ENCODE data around the gene GANAB.
A peak's percentile ranks its signal among the peaks of the same experiment; 100 is the strongest.
"Not testable (repeated sequence)": the region's sequence is repeated elsewhere in the genome, so short reads cannot be mapped to it uniquely, and the experiment has no call there.

The GANAB gene

DNA sequence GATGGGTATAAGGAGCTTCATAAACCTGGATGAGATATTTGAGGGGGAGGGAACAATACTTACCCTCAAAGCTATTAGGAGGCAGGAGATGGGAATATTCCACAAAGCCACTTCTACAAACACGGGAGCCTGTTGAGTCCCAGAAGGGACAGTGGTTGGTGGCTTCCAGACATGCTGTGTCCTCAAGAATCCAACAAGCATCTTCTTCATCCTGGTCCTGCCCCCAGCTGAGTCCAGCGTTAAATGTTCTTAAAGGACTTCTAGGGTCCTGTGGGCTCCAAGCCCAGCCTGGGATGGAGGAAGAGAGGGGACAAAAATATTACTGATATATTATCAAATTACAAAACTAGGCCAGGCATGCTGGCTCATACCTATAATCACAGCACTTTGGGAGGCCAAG lies 21.0 kb upstream of the GANAB start:
- no peak for DNase-seq (ENCODE audit: low spot score)

DNA sequence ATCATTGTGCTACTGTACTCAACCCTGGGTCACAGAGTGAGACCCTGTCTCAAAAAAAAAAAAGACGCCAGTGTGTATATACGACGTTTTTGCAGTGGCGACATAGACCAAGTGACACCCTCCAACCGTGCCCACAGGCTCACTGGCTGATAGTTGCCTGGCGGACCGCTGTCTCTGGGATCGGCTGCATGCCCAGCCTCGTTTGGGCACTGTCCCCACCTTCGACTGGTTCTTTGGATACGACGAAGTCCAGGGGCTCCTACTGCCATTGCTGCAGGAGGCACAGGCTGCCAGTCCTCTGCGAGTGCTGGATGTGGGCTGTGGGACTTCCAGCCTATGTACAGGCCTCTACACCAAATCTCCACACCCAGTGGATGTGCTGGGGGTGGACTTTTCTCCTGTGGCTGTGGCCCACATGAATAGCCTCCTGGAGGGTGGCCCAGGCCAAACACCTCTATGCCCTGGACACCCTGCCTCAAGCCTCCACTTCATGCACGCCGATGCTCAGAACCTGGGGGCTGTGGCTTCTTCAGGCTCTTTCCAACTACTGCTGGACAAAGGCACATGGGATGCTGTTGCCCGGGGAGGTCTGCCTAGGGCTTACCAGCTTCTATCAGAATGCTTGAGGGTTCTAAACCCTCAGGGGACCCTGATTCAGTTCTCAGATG lies 20.0 kb upstream of the GANAB start:
- no peak for DNase-seq (ENCODE audit: low spot score)

DNA sequence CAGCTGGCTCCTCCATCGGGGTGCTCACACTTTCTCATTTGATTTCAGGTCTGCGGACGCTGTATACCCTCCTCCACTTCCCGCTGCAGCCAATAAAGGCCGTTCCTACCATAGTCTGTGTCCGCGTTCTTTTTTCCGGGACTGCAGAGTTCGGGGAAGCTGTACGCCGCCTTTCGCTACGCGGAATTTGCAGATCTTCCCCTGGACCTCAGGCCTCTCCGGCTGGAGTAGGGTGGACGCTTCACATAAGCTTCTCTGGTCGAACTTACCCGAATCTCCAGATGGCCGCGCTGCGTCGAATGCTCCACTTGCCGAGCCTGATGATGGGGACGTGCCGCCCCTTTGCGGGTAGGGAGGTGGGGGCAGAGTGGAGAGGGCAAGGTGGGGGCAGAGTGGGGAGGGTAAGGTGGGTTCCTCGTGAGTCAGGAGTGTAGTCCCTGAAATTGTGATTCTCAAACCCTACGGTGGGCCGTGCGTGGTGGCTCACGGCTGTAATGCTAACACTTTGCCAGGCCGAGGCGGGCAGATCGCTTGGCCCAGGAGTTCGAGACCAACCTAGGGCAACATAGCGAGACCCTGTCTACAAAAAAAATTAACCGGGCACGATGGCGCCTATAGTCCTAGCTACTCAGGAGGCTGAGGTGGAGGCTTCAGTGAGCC lies 19.3 kb upstream of the GANAB start:
- DNase-seq (ENCODE audit: low spot score) = peak; percentile 38

DNA sequence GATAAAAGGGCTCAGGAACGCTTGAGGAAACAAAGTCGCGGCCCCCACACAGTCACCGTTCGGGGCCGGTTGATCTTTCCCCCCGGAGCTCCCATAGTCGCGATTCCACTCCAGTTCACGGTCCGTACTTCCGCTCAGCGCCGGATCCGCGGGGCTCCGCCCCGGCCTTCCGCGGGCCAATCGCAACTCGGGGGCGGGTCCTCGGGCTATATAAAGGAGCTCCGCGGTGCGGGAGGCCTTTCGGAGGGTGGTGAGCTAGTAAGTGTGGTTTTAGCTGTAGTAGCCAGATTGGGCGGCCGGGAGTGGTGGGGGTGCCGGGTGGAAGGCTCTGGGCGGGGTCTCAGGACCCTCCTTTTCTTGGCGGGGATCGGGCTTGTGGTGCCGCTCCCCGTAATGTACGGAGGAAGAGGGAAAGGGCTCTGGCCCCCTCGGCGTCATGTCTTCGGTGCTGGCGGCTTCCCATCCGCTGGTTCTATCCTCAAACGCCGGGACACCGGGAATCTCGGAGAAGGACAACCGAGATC lies 18.7 kb upstream of the GANAB start, which contains the start of the genes C11orf98 and CSKMT:
Gene C11orf98 (minus strand): TSS at position 136 of the 524 bp plus-strand sequence. CDS start 41 bp downstream, at position 95.
Gene CSKMT (plus strand): TSS at position 238 of the 524 bp plus-strand sequence. CDS start 568 bp downstream, outside the sequence.
- DNase-seq (ENCODE audit: low spot score) = peak; percentile 97

DNA sequence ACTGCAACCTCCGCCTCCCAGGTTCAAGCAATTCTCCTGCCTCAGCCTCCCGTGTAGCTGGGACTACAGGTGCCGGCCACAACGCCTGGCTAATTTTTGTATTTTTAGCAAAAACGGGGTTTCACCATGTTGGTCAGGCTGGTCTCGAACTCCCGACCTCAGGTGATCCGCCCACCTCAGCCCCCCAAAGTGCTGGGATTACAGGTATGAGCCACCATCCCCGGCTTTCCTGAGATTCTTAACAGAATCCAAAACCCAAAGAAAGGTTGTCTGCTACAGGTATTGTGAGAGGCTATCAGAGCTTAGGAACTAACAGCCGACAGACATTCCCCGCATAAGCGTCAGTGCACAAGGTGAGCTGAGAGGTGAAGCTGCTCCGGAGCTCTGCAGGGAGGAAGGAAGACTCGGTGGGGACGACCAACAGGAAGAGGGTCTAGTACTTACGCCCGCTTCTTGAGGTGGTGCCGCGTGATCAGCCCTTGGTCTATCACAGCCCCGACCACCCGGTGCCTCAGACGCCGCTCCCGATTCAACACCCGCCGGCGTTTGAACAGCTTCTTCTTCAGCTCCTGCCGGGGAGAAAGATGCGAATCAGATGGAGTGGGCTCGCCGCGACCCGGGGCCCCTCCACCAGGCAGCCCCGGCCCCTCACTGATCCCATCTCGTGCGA lies 18.1 kb upstream of the GANAB start:
- DNase-seq (ENCODE audit: low spot score) = peak; percentile 75

DNA sequence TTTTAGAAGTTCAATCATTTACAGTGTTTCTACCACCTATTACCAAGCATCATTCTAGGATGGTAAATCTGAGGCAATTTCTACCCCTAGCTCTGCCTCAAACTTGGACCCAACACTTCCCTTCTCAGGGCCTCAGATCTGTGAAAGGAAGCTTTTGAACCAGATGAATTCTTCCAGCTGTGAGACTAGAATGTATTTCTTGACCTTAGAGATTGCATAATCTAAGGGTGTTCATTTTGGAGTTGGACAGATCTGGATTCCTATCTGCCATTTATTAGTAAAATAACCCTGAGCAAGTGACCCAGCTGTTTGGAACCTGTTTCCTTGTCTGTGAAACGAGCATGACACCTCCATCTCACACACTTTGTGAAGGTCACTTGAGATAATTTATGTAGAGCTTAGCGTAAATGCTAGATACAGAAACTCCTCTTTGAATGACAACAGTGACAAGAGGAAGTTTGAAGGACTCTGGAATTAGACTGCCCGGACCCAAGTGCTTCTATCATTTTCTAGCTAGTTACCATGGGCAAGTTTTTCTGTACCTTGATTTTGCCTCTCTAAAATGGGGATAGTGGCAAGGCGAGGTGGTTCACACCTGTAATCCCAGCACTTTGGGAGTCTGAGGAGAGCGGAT lies 10.5 kb upstream of the GANAB start:
- DNase-seq (ENCODE audit: low spot score) = no peak

DNA sequence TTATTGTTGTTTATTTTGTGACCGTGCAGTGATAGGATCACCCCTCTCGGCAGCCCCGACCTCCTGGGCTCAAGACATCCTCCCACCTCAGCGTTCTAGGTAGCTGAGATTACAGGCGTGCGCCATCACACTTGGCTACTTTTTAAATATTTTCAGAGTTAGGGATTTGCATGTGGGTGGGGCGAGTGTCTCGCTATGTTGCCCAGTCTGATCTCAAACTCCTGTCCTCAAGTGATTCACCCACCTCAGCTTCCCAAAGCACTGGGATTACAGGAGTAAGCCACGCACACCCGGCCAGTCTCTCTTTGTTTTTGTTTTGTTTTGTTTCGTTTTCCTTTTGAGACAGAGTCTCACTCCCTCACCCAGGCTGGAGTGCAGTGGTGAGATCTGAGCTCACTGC lies 7.9 kb upstream of the GANAB start:
- DNase-seq (ENCODE audit: low spot score) = no peak

DNA sequence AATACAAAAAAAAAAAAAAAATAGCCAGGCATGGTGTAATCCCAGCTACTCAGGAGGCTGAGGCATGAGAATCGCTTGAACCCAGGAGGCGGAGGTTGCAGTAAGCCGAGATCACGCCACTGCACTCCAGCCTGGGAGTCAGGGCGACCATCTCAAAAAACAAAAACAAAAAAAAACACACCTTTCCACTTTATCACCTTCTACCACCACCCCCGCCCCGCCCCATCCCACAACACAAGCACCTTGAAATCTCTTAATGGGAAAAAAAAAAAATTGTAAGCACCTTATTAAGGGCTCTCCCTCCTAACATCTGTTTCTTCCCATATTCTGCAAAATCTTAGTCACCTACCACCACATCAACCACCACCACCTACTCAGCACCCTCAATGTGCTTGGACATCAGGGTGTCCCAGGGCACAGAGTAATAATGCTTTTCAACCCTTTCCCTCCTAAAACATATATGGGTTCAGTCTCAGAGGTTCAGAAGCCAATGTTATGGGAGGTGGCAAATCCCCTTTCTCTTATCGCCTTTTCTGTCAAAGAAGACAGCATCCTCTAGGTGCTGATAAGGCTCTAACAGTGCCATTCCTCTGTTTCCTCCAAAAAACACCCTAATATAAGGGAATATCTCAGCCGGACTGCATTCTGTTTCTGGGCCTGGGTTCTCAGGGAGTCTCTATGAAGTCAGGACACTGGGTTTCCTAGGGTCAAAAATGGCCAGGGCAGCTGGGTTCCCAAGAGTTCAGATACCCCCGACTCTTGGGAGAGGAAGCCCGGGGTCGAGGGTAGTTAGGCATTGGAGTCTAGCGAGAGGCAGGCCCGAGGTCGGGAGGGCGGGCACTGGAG lies 6.0 kb upstream of the GANAB start:
- DNase-seq (ENCODE audit: low spot score) = no peak

DNA sequence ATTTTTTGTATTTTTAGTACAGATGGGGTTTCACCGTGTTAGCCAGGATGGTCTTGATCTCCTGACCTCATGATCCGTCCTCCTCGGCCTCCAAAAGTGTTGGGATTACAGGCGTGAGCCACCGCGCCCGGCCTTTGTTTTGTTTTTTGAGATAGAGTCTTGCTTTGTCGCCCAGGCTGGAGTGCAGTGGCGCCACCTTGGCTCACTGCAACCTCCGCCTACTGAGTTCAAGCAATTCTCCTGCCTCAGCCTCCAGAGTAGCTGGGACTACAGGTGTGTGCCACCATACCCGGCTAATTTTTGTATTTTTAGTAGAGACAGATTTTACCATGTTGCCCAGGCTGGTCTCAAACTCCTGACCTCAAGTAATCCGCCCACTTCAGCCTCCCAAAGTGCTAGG lies 3.9 kb upstream of the GANAB start:
- DNase-seq (ENCODE audit: low spot score) = not testable (repeated sequence)

DNA sequence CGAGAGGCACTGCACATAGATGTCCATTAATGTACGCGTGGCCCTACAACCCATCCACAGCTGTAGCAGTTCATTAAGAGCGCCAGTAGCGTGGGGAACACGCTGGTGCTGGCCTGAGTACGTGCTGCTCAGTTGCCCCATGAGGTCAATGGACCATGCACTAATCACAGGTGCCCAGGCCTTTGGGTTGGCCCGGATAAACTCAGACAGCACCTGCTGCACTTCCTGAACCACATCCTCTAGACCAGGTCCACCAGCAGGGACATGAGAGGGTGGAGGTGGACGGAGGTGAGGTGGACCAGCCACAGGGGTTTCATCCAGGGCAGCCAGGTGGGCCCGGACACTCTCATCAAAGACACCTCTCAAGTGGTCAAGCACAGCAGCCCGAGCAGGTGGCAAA lies 3.1 kb upstream of the GANAB start:
- DNase-seq (ENCODE audit: low spot score) = no peak

DNA sequence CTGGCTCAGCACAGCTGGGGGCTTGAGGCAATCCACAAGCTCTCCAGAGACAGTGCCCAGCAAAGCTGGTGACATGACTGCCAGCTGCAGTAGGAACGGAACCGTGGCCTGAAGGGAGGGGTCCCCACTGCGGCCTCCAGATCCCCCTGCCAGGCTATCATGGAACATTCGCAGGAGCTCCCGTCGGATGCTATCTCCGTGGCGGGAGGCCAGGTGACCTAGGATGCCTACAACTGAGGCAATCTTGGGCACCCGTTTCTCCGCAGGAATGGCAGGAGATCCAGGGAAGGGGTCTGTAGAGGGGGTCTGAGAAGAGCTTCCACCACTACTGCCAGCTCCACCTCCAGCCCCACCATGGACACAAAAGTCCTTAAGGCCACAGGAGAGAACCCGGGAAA lies 2.6 kb upstream of the GANAB start:
- no peak for DNase-seq (ENCODE audit: low spot score)

DNA sequence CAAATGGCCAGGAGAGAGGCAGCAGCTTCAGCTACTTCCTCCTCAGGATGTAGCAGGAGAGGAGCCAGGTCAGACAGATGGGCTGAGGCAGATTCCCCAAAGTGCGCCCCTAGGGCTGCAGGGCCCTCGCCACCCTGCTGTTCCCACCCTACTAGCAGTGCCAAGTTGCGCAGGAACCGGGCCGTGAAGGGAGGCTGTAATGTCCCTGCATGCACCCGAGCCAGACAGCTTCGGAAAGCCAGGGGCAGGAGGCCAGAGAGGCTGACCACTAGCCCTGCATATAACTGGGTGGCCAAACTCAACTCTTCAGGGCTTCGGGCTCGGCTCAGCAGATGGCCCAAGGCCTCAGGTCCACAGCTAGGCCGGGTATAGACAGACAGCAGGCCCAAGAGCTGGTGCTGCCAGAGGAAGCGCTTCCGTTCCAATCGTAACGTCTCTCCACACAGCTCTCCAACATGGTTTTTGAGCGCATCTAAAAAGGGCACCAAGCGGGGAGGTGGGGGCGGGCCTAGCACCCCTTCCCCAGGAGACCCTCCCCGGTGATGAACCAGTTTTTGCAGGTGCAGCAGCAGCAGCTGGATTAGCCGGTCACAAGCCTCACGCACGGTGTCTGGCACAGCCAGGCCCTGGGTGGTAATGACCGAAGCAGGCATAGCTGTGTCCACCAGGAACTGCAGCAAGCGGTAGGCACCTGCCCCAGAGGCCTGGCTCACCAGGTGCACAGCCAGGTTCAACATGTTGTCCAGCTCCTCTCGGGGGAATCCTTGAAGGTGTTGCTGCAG lies 2.0 kb upstream of the GANAB start:
- no peak for DNase-seq (ENCODE audit: low spot score)

DNA sequence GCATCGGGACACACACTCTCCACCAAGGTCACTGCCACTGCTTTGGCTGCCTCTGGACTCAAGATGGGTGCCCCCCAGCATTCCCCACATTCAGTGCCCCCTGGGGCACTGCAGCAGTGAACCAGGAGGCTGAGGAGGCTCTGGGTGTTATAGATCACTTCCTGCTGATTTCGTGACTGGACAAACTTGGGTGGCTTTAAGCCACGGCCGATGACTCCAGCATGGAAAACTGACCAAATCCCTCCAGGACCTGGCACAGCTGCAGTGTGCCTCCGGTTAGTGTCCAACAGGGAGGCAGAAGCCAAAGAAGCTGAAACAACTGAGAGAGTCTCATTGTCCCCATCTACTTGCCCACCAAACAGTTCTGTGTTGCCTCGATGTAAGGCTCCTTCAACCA lies 1.2 kb upstream of the GANAB start:
- DNase-seq (ENCODE audit: low spot score) = no peak

DNA sequence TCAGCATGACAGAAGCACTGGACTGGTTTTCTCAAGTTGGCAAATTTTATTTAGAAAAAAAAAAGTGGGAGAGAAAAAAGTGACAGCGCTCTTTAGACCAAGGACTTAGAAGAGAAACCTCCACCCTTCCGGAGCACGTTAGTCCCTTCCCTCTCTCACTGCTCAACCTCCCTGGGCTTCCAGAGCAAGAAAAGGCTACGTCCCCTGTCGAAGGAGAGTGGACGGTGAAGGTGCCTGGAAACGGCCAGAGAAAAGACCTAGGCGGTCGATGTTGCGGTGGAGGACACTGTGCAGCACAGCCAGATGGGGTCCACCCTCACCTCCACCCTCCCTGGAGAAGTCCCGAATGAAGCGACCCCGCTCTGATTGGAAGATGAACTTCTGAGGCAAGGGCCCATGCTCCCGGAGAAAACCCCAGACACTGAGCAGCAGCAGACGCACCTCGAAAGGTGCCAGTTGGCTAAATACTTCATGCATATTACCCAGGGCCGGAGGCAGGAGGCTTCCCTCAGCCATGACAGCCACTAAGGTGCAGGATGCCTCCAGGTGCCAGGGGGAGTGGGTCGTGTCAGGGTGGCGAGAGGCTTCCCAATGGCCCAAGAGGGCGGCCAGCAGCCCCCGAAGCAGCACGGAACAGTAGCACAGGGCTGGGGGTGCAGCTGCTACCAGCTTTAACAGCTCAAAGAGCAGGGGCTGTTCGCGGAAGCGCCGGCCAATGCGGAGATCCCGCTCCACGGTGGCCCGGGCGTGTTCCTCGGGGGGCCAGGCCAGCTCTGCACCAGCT lies 604 bp upstream of the GANAB start:
- no peak for DNase-seq (ENCODE audit: low spot score)

DNA sequence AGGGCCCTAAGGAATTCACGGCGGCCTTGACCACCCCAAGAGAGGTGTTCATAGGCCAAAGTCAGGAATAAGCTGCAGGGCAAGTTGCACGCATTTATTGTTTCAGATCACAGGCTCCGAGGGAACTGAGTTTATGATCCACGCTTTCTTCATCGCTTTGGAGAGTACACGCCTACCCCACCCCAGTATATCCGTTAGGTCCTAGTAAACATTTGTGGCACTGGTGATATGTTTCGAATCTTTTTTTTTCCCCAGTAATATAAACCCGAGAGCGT lies 805 bp downstream of the GANAB start:
- no peak for DNase-seq (ENCODE audit: low spot score)

DNA sequence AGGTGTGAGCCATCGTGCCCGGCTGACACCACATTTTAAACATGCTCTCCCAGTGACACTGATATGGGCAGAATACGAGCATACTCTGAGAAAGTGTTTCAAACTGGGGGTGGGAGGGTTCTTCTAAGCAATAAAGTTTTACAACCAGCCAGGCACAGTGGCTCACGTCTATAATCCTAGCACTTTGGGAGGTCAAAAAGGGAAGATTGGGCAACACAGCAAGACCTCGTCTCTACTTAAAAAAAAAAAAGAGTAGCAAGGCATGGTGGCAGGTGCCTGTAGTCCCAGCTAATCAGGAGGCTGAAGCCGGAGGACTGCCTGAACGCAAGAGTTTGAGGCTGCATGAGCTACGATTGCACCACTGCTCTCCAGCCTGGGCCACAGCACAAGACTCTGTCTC lies 2.2 kb downstream of the GANAB start:
- no peak for DNase-seq (ENCODE audit: low spot score)

DNA sequence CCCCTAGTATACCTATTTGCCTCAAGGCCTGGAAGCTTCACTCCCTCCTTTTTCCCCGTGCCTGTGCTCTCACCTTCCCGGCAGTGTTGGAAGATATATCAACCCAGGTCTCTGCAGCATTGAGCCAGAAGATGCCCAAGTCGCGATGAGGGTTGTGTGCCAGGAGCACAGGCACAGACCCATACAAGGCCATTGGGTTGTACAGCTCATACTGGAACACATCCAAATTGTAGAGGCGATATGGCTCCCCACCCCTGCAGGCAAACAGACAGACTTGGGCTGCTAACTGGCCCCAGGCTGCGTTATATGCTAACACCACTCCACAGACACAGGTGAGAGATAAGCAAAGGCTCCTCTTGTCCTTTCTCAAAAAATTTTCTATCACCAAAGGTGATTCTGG lies 13.9 kb downstream of the GANAB start:
- DNase-seq (ENCODE audit: low spot score) = no peak

DNA sequence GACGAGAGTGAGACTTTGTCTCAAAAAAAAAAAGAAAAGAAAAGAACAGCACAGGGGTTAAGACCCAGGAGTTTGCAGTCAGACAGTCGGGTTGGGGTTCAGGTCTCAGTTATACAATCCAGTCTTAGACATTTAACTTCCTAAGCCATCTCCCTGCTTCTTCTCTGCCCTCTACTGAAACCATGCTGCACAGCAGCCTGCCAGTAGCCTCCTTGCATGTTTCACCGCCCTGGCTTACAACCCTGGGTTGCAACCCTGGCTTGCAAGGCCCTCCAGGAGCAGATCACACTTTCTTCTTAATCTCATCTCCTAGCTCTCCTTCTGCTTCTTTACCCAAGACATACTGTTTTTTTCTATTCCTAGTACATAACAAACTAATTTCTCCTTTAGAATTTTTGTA lies 18.7 kb downstream of the GANAB start:
- DNase-seq (ENCODE audit: low spot score) = no peak

DNA sequence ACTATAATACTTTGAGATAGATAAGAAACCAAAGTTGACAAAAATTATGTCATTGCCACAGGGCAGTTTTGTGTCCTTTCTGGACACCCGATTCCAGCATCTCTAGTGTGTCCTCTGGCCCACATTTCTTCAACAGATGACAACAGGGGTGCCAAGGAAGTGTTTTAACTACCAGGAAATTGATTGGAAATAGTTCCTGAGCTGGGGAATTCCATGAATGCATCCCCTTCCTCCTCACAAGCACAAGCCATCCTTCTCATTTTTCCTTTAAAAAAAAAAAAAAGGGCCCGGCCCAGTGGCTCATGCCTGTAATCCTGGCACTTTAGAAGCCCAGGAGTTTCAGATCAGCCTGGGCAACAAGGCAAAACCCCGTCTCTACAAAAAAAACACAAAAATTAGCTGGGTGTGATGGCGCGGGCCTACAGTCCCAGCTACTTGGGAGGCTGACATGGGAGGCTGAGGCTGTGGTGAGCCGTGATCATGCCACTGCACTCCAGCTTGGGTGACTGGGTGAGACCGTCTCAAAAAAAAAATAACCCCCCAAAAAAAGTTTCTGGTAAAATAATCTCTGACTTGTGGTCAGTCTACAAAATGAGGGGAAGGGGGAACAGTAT lies 23.8 kb downstream of the GANAB start:
- no peak for DNase-seq (ENCODE audit: low spot score)
